GM12872 (cell line): ENCODE data around the gene BMPR1B.

Experiments used
- TF ChIP-seq, protein P1 (sequence below): IDR thresholded peaks from 3 replicates; pipeline ENCODE4 v1.5.1; 2011; ENCODE audit warnings: low read depth, mild to moderate bottlenecking, low read length, moderate library complexity; ENCODE audit not compliant: insufficient read depth

The BMPR1B gene

DNA sequence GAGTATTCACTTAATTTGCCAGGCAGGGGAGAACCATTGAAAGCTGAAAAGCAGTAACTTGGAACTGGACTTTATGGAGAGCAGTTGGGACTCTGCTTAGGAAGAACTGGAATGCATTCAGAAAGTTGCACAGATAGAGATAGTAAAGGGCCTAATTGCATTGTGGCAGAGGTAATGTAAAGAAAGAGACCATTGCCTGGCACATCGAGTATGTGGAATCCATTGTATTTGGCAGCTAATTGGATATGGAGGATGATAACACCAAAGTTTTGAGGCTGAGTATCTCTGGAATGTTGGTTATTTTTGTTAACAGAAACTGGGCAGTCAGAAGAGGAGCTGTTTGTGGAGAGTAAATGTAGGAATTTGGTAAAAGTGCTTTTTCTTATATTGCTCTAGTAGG, 169.9 kb downstream of the BMPR1B start:
- TF ChIP-seq, protein P1, sequence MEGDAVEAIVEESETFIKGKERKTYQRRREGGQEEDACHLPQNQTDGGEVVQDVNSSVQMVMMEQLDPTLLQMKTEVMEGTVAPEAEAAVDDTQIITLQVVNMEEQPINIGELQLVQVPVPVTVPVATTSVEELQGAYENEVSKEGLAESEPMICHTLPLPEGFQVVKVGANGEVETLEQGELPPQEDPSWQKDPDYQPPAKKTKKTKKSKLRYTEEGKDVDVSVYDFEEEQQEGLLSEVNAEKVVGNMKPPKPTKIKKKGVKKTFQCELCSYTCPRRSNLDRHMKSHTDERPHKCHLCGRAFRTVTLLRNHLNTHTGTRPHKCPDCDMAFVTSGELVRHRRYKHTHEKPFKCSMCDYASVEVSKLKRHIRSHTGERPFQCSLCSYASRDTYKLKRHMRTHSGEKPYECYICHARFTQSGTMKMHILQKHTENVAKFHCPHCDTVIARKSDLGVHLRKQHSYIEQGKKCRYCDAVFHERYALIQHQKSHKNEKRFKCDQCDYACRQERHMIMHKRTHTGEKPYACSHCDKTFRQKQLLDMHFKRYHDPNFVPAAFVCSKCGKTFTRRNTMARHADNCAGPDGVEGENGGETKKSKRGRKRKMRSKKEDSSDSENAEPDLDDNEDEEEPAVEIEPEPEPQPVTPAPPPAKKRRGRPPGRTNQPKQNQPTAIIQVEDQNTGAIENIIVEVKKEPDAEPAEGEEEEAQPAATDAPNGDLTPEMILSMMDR, result no peak

DNA sequence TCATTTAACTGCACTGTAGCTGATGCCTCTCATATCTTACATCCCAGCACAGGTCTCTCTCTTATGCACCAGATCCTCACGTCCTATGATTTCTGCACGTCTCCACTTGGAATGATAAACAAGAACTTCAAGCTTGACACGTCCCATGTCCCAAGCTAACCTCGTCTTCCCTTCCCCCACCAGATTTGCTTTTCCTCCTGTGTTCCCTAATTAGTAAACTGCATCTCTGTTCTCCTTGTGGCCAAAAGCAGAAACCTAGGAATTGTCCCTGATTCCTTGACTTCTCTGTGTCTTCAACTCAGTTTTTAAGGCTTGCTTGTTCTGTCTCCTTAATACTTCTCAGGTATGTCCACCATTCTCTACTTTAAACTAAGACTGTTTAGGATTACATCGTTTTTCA, 171.9 kb downstream of the BMPR1B start:
- TF ChIP-seq, protein P1, result no peak

DNA sequence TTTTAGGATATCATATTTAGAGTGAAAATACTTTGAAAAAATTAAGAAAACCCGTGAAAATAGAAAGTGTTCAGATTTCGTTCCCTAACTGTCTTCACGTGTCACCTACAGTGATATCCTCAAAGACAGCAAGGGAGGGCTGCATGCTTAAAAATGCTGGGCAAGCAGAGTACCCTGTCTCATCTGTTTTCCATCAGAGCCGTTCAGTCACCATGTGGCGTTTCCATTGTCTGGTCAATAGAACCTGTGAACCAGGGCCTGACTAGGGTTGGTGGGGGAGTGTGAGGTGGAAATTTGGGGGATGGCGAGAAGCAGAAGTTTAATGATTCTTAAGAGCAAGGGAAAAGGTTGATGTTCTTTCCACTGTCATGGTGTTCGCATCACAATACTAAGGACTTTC, 173.9 kb downstream of the BMPR1B start:
- TF ChIP-seq, protein P1, result no peak

DNA sequence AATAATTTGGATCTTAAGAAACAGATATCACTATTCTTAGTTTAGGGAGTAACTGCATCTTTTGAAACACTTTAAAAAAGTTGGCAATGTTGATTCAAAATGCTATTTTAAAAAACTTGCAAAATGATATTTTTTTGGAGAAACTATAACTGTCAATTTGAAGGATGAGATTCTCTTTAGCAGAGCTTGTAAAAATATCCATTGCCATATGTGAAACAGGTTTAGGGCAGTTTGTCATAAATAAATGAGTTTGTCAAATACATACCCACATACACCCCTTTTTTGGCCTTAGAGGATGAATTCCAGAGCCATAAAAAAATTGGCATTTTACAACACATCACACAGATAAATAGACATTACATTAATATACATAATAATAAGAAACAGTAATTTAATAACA, 174.6 kb downstream of the BMPR1B start:
- TF ChIP-seq, protein P1, result no peak

DNA sequence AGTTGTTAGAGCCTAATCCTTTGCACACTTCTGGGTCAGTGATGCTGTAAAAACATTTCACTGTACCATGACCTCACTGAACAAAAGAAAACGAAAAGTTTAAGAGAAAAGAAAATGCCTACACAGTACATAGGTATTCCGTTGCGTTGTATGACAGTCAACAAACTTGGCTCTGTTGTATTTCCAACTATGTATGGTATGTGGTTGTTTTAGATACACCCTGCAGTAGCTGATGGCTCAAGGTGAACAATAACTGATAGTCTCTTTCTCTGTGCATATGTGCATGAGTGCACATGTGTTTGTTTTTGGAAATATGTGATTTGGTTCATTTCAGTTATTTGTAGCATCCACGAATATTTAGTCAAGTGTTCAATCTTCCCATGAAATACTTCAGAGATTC, 176.0 kb downstream of the BMPR1B start:
- TF ChIP-seq, protein P1, result no peak

DNA sequence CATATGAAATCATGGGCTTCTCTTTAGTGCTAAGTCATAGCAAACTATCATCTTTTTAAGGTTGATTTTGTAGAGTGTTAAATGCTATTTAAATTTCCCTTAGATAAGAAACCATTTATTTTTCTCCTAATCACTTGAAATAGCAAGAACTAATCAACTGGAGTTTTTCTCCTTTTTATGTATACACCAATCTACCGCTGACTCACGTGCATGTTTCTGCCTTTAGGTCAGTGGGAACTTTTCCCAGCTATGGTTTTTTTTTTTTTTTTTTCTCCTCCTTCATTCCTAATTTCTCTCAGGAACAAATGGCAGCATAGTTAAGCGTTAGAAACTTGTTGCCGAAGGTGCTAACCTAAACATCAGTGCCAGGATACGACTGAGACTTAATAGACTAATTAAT, 176.4 kb downstream of the BMPR1B start:
- TF ChIP-seq, protein P1, result no peak

DNA sequence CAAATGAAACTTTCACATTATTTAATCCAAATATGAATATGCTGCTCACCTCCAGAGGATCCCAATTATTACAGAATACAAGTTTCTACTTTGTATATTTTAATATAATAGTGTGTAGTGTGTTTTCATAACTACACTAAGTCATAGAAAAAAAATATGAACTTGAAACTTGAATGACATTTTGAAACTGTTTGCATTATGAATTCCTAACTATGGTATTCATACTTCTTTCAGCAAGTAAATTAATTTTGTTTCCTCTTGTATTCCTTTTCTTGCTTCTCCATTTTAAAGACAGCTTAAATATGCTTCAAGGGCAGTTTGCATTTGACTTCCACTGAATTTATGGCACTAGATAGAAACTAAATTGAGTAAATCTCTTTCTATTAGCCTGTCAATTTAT, 177.1 kb downstream of the BMPR1B start:
- TF ChIP-seq, protein P1, result no peak

DNA sequence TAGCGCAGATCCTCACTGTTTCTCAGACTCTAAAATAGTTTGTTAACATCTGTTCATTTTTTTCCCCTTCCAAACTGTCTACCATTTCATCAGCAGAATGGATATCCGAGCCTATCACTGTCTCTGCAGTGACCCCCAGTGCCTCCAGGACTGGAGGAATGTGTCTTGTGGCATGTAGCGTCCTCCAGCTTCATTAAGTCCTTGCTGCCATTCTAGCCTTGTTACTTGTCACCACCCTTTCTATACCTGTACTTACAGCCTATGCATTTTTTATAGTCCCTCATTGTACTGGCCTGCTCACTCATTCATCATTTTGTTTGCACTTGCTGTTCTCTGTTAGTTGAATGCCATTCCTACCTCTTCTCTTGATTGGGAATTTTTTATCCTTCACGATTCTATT, 179.1 kb downstream of the BMPR1B start:
- TF ChIP-seq, protein P1, result no peak
